Stimulated activated CD8-positive, alpha-beta memory T cell treated with anti-CD3 and anti-CD28 coated beads, Interleukin-4, amount 100 ng/mL, for 24 hours (primary cell): ENCODE results near the gene SCYGR5.
"Not testable (repeated sequence)": the region's sequence is repeated elsewhere in the genome, so short reads cannot be mapped to it uniquely, and the experiment has no call there.

Experiments
- DNase-seq: peaks from one replicate; pipeline ENCODE4 v3.0.0-alpha.2; 2020; ENCODE audit warnings: low read depth

The SCYGR5 gene

DNA sequence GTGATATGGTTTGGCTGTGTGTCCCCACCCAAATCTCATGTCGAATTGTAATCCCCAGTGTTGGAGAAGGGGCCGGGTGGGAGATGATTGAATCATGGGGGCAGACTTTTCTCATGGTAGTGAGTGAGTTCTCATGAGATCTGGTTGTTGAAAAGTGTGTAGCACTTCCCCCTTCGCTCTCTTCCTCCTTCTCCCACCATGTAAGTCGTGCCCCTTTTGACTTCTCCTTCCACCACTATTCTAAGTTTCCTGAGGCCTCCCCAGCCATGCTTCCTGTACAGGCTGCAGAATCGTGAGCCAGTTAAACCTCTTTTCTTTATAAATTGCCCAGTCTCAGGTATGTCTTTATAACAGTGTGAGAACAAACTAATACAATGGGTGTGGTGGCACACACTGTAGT lies 7.0 kb downstream of the SCYGR5 start:
- not testable (repeated sequence) for DNase-seq

DNA sequence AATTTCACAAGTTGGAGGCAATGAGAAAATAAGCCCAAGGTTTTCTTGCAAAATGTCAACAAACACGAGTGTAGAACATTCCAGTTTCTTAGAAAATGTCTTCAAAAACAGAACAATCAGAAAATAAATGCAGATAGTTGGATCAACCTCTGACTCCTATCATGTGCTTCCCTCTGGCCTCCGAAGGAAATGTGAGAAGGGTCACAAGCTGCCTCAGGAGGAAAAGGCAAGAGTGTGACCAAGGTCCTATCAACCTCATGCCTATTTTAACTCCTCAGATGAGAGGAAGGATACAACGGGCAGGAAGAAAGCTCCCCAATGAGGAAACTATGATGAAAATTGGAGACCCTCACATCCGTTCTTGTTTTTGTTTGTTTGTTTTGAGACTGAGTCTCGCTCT lies 7.9 kb downstream of the SCYGR5 start:
- no peak for DNase-seq

DNA sequence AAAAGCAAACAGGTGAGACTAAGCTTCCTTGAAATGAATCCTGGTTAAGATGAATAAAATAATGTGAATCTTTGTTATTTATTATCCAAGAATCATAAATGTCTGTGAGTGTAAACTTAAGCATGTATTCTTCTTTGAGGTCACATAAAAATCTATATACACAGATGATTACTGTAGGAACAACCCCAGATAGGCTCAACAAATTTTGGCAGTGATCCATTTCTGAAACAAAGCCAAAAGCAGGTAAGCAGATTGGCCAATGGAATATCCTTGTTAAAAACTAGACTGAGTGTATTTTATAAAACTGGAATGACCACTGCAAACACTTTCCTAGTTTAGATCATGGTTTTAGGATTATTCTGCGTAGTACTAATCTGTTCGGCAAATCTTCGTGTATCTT lies 11.3 kb downstream of the SCYGR5 start:
- no peak for DNase-seq

DNA sequence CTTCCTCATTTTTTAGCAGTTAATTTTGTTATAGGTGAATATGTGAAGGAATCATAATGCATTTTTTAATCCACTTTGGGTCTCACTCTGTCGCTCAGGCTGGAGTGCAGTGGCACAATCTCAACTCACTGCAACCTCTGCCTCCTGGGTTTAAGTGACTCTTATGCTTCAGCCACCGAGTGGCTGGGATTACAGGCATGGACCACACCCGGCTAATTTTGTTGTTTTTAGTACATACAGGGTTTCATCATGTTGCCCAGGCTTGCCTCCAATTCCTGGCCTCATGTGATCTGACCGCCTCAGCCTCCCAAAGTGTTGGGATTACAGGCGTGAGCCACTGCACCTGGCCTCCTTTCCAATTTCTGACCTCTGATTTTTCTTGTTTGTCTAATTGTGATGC lies 17.7 kb downstream of the SCYGR5 start:
- DNase-seq: no peak

DNA sequence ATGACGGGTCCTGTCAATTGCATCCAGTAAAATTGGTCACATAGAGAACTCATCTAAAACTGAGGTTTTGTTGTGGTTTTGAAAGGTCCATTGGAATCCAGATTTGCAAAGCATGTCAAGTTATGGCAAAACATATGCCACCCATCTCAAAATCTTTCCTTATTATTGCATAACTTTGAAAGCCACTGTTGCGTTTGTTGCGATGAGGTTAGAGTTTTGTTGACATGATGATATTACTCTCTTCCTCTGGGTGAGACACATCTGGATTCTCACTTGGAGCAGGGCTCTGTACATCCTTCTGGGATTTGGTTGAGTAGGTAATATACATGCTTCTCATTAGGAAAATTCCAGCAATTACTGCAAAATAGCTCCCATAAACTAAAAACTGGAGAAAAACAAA lies 20.6 kb downstream of the SCYGR5 start:
- DNase-seq: no peak

DNA sequence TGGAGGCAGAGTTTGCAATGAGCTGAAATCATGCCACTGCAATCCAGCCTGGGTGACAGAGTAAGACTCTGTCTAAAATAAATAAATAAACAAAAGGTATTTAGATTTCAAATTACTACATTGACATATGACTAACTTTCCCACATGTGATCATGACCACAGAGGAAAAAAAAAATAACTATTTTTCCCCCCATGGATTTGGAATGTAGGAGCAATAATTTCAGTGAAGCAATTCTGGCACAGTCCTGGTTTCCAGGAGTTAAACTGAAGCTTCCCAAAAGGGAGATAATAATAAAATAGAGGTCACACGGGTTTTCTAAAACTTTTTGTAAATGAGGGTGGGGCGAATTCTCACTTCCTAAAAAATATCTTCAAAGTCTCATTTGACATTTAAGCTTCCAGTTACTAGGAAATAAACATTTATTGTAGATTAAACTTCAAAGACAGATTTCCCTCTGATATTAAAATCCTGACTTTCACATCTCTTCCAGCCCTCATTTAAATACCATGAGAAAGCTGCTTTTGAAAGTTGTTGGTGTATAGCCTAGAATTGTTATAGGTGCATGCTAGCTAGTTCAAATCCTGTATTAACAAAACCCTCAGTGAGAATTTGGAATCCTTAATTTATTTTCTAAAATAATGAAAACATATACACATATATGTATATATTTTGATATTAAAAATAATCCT lies 30.5 kb downstream of the SCYGR5 start:
- no peak for DNase-seq

DNA sequence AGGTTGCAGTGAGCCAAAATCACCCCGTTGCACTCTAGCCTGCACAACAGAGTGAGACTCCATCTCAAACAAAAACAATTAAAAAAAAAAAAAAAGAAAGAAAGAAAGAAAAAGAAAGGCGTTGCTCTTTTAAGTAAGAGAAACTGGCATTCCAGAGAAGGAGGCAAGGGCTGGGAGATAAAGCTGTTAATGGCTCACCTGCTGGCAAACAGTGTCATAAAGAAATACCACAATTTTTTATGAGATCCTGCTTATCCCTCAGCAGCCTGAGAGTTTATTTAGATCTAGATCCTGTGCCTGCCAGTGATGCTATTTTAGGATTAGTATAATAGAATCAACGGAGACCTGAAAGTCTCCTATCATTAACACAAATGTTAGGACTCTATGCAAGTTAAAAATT lies 35.0 kb downstream of the SCYGR5 start:
- no peak for DNase-seq

DNA sequence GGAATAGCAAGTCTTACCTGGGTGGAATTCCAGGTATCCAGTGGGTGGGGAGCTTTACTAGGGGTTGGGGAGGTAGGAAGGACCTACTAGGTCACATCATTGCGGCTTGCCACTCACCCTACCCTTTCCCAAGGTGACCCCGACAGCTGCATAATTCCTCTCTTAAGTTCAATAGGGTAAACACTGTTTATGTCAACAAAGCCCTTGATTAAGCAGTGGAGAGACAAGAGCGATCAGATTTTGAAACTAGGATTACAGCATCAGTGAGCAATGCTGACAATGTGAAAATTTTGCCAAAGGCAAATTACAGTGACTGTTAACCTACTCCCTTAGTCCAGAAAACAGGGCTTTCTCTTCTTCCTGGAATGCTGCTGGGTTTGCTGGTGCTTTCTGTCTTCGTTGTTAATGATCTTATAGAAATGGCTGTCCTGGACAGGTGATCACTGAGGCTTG lies 36.7 kb downstream of the SCYGR5 start:
- DNase-seq: no peak

DNA sequence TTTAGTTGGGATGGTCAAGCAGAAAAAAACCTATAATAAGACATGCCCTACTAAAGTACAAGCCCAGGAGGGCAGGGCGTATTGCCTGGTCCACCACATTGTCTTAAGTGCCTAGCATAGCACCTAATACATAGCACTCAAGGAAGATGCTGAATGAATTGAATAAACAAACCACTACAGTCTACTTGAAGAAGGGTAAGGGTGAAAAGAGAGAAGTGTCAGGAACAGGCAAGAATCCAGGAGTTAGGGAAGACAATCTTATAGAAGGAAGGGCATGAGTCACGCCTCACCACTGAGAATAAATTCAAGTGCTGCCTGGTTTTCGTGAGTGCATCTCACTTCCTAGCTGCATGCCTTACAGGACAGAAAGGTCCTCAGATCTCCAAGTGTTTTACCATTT lies 37.4 kb downstream of the SCYGR5 start:
- no peak for DNase-seq

DNA sequence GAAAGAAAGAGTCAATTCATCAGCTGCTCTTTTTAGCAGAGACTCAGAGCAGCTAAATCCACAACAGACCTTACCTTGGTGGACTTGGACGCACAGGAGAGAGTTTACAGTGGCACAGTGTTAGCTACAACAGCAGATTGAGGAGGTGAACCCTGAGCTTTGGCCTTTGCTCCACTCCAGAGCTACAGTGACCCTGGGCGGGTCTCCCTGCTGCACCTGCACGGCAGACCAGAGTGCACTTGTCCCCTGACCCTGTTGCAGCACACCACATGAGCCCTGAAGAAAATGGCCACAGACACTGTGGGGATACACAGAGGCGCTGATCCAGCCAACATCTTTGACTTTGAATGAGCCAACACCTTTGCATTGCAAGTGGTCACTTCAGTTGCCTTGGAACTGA lies 40.3 kb downstream of the SCYGR5 start:
- no peak for DNase-seq

DNA sequence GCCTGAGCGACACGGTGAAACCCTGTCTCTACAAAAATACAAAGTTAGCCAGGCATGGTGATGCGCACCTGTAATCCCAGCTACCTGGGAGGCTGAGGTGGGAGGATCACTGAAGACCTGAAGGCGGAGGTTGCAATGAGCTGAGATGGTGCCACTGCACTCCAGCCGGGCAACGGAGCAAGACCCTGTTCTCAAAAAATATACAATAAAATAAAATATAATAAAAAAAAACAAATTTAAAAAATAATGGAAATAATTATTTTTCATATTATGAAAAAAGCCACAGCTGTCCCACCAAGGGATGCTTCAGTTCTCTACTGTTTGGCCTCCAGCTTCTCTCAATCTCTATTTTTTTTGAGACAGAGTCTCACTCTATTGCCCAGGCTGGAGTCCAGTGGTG lies 40.8 kb downstream of the SCYGR5 start:
- no peak for DNase-seq

DNA sequence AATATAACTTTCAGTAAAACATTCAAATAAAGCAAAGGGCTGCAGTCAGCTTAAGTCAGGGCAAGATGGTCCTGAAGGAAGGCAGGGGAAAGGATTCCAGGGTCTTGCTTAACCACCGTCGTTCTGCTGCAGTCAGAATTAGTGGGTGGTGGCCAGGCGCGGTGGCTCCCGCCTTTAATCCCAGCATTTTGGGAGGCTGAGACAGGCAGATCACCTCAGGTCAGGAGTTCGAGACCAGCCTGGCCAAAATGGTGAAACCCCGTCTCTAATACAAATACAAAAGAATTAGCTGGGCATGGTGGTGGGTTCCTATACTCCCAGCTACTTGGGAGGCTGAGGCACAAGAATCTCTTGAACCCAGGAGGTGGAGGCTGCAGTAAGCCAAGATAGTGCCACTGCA lies 44.4 kb downstream of the SCYGR5 start:
- DNase-seq: no peak

DNA sequence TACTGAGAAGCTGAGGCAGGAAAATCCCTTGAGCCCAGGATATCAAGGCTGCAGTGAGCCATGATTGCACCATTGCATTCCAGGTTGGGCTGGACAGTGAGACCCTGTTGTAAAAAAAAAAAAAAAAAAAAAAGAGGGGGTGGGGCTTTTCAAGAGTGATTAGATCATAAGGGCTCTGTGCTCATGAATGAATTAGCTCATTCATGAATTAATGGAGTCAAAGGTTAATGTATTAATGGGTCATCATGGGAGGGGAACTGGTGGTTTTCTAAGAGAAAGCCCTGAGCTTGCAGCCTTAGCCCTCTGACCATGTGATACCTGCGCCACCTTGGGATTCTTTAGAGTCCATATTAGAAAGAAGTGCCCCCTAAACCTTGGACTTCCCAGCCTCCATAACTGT lies 46.7 kb downstream of the SCYGR5 start:
- no peak for DNase-seq

DNA sequence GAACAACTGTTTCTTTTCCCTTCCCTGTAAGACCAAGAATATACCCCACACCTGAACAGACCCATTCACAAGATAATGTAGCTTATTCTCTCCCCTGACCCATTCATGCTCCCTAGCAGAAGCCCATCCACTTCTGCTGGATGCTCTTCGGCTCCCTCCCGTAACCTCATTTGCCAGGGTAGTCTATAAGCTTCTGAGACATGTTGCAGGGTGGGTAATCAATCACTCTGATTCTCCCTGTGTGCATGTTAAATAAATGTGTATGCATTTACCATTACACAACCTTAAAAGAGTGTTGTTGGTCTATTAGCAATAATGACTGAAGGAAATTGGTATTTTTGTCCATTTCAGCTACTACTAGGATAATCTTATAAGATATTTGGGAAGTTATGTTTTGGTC lies 49.9 kb downstream of the SCYGR5 start:
- no peak for DNase-seq
